ENCODE data around the gene SMC5.
"Not testable (repeated sequence)": the region's sequence is repeated elsewhere in the genome, so short reads cannot be mapped to it uniquely, and the experiment has no call there.

SMC5 gene

GRCh38 chr9:70258692-70259511 is at the start of gene SMC5:
SMC5 (plus strand) TSS chr9:70258978; CDS start chr9:70259079, 101 bp downstream.
- DNase-seq, result peak; percentile 95

GRCh38 chr9:70217029-70217428 is 41.7 kb upstream of the SMC5 start:
- no peak for DNase-seq

- DNase-seq, result no peak
Observed at GRCh38 chr9:70218767-70219166, 40.0 kb upstream of the SMC5 start.

GRCh38 chr9:70220216-70220615 is 38.6 kb upstream of the SMC5 start:
- no peak for DNase-seq

GRCh38 chr9:70222354-70222753 is 36.4 kb upstream of the SMC5 start:
- no peak for DNase-seq

GRCh38 chr9:70228118-70228517 is 30.7 kb upstream of the SMC5 start:
- no peak for DNase-seq

GRCh38 chr9:70228611-70229010 is 30.2 kb upstream of the SMC5 start:
- DNase-seq, result no peak

GRCh38 chr9:70229026-70229425 is 29.8 kb upstream of the SMC5 start:
- DNase-seq, result no peak

- no peak for DNase-seq
Observed at GRCh38 chr9:70229579-70229978, 29.2 kb upstream of the SMC5 start.

GRCh38 chr9:70232476-70232875 is 26.3 kb upstream of the SMC5 start:
- DNase-seq, result no peak

- DNase-seq, result not testable (repeated sequence)
Observed at GRCh38 chr9:70234208-70234607, 24.6 kb upstream of the SMC5 start.

GRCh38 chr9:70245952-70246351 is 12.8 kb upstream of the SMC5 start:
- not testable (repeated sequence) for DNase-seq

GRCh38 chr9:70250221-70250620 is 8.6 kb upstream of the SMC5 start:
- DNase-seq, result no peak

- no peak for DNase-seq
Observed at GRCh38 chr9:70255486-70255885, 3.3 kb upstream of the SMC5 start.

- no peak for DNase-seq
Observed at GRCh38 chr9:70256123-70256551, 2.6 kb upstream of the SMC5 start.

- DNase-seq, result no peak
Observed at GRCh38 chr9:70257502-70257901, 1.3 kb upstream of the SMC5 start.

- peak; percentile 84 for DNase-seq
Observed at GRCh38 chr9:70257991-70258691, 637 bp upstream of the SMC5 start.

GRCh38 chr9:70259512-70259802 is 679 bp downstream of the SMC5 start:
- no peak for DNase-seq

- no peak for DNase-seq
Observed at GRCh38 chr9:70260007-70260443, 1.2 kb downstream of the SMC5 start.

- DNase-seq, result no peak
Observed at GRCh38 chr9:70260606-70261005, 1.8 kb downstream of the SMC5 start.

GRCh38 chr9:70261131-70261870 is 2.5 kb downstream of the SMC5 start:
- no peak for DNase-seq

- no peak for DNase-seq
Observed at GRCh38 chr9:70262366-70262765, 3.6 kb downstream of the SMC5 start.

GRCh38 chr9:70262948-70263347 is 4.2 kb downstream of the SMC5 start:
- no peak for DNase-seq

- DNase-seq, result no peak
Observed at GRCh38 chr9:70263421-70263820, 4.6 kb downstream of the SMC5 start.
